GM12872 (cell line): Measurements from ENCODE around the gene MED26.

Experiments
- CTCF ChIP-seq: IDR thresholded peaks from 3 replicates; pipeline ENCODE4 v1.5.1; 2011; ENCODE audit warnings: low read depth, mild to moderate bottlenecking, low read length, moderate library complexity; ENCODE audit not compliant: insufficient read depth

MED26 gene

DNA sequence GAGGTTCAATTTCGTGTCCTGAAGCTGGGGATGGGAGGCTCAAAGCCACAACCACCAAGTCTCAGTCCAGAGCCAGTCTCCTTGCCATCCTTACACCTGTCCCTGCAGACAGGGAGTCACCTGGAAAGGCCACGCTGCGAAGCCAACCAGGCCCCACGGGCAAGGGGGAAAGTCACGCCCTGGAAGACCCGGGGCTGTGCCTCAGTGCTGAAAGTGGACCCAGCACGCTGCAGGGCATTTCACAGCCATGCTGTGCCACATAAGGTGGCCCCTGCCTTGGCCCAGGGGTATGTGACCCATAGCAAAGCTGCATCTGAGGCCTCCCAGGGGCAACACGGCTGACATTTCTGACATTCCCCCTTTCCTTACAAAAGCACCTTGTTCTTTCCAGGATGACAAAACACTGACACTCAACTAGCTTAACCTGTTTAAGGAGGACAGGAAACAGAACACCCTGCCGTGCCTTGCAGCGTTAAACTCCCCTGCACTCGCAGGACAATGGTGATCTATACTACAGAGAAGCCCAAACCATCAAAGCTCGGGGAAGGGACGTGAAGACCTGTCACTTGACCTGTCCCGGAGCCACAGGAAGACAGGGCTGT, 100.6 kb downstream of the MED26 start:
- TF ChIP-seq CTCF, result no peak

DNA sequence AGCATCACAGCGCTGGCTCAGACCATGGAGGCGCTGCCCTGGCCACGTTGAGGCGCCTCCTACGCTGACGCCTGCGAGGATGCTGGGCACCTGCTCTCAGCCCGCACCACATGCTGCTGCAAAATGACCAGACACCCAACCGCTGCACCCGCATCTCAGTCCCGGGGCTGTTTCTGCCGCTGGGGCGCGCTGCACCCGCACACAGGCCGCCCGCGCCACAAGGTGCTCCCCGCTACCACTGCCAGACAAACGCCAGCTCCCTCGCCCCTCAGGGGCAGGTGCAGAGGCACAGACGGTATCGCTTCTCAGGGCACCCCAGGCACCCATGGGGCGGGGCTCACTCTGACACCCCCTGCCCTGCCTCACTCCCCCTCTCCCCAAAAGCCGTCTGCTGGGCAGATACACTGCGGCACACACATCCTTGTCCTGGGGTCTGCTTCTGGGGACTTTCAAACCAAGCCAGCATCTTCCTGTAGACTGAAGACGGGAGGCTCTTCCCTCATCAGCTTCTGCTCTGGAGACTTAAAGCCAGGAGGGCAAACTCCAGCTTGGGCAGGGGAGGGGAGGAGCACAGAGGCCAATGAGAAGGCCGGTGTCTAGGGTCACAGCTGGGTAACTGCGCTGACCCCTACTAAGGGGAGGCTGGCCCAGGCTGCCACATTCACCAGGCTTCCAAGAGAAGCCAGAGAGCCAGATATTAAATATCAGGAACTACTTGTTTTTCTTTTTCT, 102.1 kb downstream of the MED26 start:
- TF ChIP-seq CTCF, result no peak

DNA sequence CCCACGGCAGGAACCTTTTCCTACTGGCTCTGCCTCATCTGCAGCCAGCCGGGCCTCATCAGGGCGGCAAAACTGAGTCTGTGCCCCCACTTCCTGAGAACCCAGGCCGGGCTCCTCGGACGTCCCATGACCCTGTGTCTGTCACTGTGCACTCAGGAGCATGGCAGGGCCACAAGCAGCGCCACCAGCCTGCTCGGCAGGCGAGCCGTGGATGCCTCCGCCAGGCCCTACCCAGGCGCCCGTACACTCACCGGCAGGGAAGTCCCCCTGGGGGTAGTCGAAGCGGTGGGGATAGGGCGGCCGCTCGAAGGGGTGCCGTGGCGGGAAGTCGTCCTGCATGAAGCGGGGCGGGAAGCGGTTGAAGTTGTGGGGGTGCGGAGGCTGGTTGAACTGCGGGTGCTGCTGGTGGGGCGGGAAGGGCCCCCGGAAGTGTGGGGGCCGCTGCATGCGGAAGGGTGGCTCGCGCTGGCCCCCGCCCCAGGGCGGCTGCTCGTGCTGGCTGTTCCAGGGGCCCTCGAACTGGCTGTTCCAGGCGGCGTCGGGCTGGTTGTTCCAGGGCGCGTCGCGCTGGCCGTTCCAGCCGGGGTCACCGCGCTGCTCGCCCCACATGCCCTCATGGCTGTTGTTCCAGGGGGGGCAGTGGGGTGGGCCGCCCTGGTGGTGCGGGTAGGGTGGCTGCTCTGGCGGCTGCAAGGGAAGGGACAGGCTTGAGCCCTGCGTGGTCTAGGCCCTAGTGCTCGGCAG, 102.8 kb downstream of the MED26 start:
- no peak for TF ChIP-seq CTCF
